ENCODE data around the gene ETNK2.

DNA sequence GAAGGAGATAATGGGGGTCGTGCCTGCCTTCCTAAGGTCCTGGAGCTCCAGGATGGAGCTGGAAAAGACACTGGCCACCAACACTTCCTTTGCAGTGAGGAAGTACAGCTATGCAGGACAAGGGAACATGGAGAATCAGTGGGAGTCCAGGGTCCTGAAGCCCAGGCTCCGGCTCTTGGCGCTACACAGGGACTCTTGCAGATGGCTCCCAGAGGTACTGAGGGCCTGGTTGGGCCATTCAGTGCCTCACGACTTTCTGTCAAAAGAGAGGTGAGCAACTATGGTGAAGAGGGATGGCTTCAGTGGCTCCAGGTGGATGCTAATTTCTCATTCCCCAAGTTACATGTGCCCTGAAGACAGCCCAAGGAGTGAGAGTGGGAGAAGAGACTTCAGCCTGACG, 1.8 kb upstream of the ETNK2 start:
- no peak for TF ChIP-seq POLR2A (IDR thresholded peaks at IDR 0.05)
- TF ChIP-seq, protein P1, sequence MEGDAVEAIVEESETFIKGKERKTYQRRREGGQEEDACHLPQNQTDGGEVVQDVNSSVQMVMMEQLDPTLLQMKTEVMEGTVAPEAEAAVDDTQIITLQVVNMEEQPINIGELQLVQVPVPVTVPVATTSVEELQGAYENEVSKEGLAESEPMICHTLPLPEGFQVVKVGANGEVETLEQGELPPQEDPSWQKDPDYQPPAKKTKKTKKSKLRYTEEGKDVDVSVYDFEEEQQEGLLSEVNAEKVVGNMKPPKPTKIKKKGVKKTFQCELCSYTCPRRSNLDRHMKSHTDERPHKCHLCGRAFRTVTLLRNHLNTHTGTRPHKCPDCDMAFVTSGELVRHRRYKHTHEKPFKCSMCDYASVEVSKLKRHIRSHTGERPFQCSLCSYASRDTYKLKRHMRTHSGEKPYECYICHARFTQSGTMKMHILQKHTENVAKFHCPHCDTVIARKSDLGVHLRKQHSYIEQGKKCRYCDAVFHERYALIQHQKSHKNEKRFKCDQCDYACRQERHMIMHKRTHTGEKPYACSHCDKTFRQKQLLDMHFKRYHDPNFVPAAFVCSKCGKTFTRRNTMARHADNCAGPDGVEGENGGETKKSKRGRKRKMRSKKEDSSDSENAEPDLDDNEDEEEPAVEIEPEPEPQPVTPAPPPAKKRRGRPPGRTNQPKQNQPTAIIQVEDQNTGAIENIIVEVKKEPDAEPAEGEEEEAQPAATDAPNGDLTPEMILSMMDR (IDR thresholded peaks at IDR 0.05 in 4 of 5, conservative IDR thresholded peaks at IDR 0.05 in 1 of 5) = no peak
